Measurements from ENCODE around the gene RRP1B.

RRP1B gene

DNA sequence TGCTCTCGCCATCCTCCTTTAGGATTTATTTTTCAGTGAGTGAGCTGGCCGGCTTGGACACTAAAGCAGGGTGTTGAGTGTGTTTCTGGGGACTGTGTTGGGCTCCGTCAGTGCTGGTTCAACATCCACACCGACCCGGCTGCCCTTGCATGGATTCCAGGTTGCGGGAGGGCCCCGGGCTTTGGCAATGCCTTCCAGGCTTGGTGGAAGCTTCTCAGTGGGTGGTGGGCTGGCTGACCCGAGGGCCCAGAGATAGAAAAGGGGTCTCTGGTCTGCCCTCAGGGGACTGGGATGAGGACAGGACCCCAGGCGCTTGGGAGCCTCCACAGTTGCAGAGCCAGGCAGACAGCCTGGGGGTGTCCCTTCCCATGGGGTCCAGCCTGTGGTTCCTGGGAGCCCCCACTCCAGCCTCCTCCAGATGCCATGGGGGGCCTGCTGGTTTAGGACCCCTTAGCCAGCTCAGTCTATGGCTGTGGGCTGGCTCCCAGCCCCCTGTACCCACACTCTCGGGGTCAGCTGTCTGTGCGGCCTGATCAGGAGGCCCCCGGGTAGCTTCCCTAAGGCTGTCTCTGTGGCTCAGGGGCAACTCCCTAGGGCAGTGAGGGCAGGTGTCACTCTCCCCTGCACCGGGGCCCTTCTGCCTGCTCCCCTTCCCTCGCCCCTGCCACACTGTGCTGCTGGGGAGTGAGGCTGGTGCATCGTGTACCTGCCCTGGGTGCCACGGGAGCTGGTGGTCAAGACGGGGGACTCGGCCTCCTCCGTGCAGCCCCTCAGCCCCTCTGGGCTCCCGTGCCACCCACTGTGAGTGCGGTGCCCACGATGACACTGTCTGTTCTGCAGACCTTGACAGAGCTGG, 76.1 kb downstream of the RRP1B start:
- TF ChIP-seq GABPA (IDR thresholded peaks at IDR 0.05; ENCODE audit: low read depth) (no peak), SPI1 (IDR thresholded peaks at IDR 0.05; ENCODE audit: borderline replicate concordance, low read depth) (no peak), POLR2AphosphoS5 (IDR thresholded peaks at IDR 0.05; ENCODE audit: low read depth) (no peak)
- TF ChIP-seq, protein P1, sequence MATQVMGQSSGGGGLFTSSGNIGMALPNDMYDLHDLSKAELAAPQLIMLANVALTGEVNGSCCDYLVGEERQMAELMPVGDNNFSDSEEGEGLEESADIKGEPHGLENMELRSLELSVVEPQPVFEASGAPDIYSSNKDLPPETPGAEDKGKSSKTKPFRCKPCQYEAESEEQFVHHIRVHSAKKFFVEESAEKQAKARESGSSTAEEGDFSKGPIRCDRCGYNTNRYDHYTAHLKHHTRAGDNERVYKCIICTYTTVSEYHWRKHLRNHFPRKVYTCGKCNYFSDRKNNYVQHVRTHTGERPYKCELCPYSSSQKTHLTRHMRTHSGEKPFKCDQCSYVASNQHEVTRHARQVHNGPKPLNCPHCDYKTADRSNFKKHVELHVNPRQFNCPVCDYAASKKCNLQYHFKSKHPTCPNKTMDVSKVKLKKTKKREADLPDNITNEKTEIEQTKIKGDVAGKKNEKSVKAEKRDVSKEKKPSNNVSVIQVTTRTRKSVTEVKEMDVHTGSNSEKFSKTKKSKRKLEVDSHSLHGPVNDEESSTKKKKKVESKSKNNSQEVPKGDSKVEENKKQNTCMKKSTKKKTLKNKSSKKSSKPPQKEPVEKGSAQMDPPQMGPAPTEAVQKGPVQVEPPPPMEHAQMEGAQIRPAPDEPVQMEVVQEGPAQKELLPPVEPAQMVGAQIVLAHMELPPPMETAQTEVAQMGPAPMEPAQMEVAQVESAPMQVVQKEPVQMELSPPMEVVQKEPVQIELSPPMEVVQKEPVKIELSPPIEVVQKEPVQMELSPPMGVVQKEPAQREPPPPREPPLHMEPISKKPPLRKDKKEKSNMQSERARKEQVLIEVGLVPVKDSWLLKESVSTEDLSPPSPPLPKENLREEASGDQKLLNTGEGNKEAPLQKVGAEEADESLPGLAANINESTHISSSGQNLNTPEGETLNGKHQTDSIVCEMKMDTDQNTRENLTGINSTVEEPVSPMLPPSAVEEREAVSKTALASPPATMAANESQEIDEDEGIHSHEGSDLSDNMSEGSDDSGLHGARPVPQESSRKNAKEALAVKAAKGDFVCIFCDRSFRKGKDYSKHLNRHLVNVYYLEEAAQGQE (IDR thresholded peaks at IDR 0.05; ENCODE audit: insufficient replicate concordance, low read depth), result no peak
- TF ChIP-seq, protein P2, sequence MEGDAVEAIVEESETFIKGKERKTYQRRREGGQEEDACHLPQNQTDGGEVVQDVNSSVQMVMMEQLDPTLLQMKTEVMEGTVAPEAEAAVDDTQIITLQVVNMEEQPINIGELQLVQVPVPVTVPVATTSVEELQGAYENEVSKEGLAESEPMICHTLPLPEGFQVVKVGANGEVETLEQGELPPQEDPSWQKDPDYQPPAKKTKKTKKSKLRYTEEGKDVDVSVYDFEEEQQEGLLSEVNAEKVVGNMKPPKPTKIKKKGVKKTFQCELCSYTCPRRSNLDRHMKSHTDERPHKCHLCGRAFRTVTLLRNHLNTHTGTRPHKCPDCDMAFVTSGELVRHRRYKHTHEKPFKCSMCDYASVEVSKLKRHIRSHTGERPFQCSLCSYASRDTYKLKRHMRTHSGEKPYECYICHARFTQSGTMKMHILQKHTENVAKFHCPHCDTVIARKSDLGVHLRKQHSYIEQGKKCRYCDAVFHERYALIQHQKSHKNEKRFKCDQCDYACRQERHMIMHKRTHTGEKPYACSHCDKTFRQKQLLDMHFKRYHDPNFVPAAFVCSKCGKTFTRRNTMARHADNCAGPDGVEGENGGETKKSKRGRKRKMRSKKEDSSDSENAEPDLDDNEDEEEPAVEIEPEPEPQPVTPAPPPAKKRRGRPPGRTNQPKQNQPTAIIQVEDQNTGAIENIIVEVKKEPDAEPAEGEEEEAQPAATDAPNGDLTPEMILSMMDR (IDR thresholded peaks at IDR 0.05; ENCODE audit: insufficient read depth, low read length), result no peak
- DNase-seq (ENCODE audit: low read depth in 1 of 2, low spot score in 1 of 2), result no peak
- H3K27me3 ChIP-seq (ENCODE audit: insufficient read depth, poor library complexity, severe bottlenecking), result no peaks in the 10 kb centered on the region
- no peak overlapping the region for H3K27ac ChIP-seq (replicated peaks)
- H3K4me3 ChIP-seq (replicated peaks; ENCODE audit: insufficient read depth, low read length), result no peak overlapping the region

DNA sequence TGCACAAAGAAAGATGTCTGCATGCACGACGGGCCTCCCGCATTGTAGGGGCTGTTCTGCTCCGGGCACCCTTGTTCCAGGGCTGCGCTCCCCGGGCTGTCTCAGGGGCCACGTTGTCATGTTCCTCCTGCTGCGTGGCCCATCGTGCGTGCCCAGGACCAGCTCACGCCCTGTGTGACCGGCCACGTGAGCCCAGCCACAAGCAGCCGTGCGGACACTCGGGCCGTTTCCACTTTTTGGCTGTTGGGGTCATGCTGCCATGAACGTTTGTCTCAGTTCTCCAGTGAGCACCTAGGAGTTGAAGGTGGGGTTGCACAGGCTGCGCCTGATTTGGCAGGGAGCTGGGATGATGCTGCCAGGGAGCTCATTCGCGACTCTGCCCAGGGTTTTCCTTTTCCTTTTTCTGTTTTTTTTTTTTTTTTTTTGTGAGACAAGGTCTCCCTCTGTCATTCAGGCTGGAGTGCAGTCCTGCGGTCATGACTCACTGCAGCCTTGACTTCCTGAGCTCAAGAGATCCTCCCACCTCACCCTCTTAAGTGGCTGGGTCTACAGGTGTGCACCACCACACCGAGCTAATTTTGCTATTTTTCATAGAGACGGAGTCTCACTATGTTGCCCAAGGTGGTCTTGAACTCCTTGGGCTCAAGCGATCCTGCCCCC, 77.0 kb downstream of the RRP1B start:
- H3K27me3 ChIP-seq (ENCODE audit: insufficient read depth, poor library complexity, severe bottlenecking), result no peaks in the 10 kb centered on the region
- TF ChIP-seq POLR2AphosphoS5 (IDR thresholded peaks at IDR 0.05; ENCODE audit: low read depth) (no peak), GABPA (IDR thresholded peaks at IDR 0.05; ENCODE audit: low read depth) (no peak), SPI1 (IDR thresholded peaks at IDR 0.05; ENCODE audit: borderline replicate concordance, low read depth) (no peak)
- TF ChIP-seq, protein P1 (IDR thresholded peaks at IDR 0.05; ENCODE audit: insufficient replicate concordance, low read depth), result no peak
- TF ChIP-seq, protein P2 (IDR thresholded peaks at IDR 0.05; ENCODE audit: insufficient read depth, low read length), result no peak
- no peak for DNase-seq (ENCODE audit: low read depth in 1 of 2, low spot score in 1 of 2)
- no peak overlapping the region for H3K4me3 ChIP-seq (replicated peaks; ENCODE audit: insufficient read depth, low read length)
- H3K27ac ChIP-seq (replicated peaks), result no peak overlapping the region

DNA sequence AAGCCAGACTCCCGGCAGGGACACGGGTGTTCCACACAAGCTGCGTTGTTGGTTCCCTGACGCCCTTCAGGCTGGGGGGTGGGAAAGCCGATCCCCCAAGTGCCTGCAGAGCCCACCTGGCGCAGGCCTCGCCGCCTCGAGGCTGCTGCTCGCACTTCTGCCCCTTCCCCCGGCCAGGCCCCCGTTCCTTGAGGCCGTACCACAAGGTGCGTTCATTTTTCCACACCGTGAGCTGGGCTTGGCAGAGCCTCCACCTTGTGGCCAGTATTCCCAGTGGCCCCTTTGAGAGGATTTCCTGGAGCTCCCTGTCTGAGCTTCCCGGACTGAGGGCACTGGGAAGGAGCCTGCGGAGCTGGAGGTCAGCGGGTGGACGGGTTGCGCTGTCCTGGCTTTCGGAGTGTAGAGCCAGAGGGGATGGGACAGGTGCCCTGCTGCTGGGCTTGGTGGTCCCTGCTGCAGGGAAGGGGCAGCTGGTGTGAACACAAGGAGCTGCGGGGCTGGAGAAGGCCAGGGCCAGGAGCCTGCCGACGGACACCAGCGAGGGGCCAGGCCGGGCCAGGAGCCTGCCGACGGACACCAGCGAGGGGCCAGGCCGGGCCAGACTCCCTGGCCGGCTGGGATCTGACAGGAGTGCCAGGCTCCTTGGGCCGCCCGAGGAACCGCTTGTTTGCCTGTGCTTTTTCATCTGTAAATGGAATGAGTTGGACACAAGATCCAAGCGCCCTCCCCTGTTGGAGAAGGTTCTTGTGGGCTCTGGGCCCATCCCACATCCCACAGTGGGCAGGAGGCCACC, 78.0 kb downstream of the RRP1B start:
- DNase-seq (ENCODE audit: low read depth in 1 of 2, low spot score in 1 of 2), result no peak
- H3K27ac ChIP-seq (replicated peaks), result no peak overlapping the region
- TF ChIP-seq, protein P1 (IDR thresholded peaks at IDR 0.05; ENCODE audit: insufficient replicate concordance, low read depth), result no peak
- TF ChIP-seq GABPA (IDR thresholded peaks at IDR 0.05; ENCODE audit: low read depth) (no peak), POLR2AphosphoS5 (IDR thresholded peaks at IDR 0.05; ENCODE audit: low read depth) (no peak), SPI1 (IDR thresholded peaks at IDR 0.05; ENCODE audit: borderline replicate concordance, low read depth) (no peak)
- TF ChIP-seq, protein P2 (IDR thresholded peaks at IDR 0.05; ENCODE audit: insufficient read depth, low read length), result no peak
- no peaks in the 10 kb centered on the region for H3K27me3 ChIP-seq (ENCODE audit: insufficient read depth, poor library complexity, severe bottlenecking)
- H3K4me3 ChIP-seq (replicated peaks; ENCODE audit: insufficient read depth, low read length), result no peak overlapping the region
